Keratinocyte (primary cell): ENCODE results near the gene CDC42SE1. TPM values are rescaled to one million over a fixed set of nuclear protein-coding genes. Genes with fewer than 3 reads are reported as not detected.

Source experiments
- DNase-seq: peaks from one replicate; pipeline ENCODE4 v3.0.0-alpha.2; 2011; ENCODE audit warnings: low read depth, missing footprints, low spot score
- FAIRE-seq: peaks from 2 replicates; lab custom pipeline; 2011; peaks lifted over from hg19 to GRCh38; lab: Jason Lieb, UNC
- H2AFZ ChIP-seq: 2 replicates; pipeline ENCODE4 v1.6.0; 2012; ENCODE audit warnings: low read length, control low read depth, inconsistent platforms; ENCODE audit not compliant: control insufficient read depth
- H3K27ac ChIP-seq: 2 replicates; pipeline ENCODE4 v1.5.1; 2011; ENCODE audit warnings: low read length; ENCODE audit not compliant: control insufficient read depth, insufficient read depth
- H3K27me3 ChIP-seq: 3 replicates; pipeline ENCODE4 v1.6.0; 2011; ENCODE audit warnings: low read length; ENCODE audit not compliant: control insufficient read depth, insufficient read depth; ENCODE audit errors: extremely low read depth
- H3K36me3 ChIP-seq, 2 experiments: 2 replicates in 1 of 2; 3 replicates in 1 of 2; pipeline ENCODE4 v1.5.1; 2011; ENCODE audit warnings: low read length in 2 of 2, mild to moderate bottlenecking in 1 of 2; ENCODE audit not compliant: control insufficient read depth in 2 of 2, insufficient read depth in 2 of 2; ENCODE audit errors: extremely low read depth in 1 of 2
- H3K4me1 ChIP-seq: 3 replicates; pipeline ENCODE4 v1.5.1; 2011; ENCODE audit warnings: low read length; ENCODE audit not compliant: control insufficient read depth, insufficient read depth; ENCODE audit errors: extremely low read depth
- H3K4me2 ChIP-seq: 3 replicates; pipeline ENCODE4 v1.6.0; 2011; ENCODE audit warnings: low read depth, low read length; ENCODE audit not compliant: control insufficient read depth, insufficient read depth; ENCODE audit errors: extremely low read depth
- H3K4me3 ChIP-seq, 3 experiments: fragments of 200-600 bp in 1 of 3; sonication (generic) in 1 of 3; 2 replicates in 2 of 3; 3 replicates in 1 of 3; pipeline ENCODE4 v1.5.1; 2011 to 2016; ENCODE audit warnings: low read length in 3 of 3, mild to moderate bottlenecking in 3 of 3, control low read depth in 2 of 3, inconsistent platforms in 1 of 3, low read depth in 1 of 3, mixed read lengths in 1 of 3, mixed run types in 1 of 3, moderate library complexity in 1 of 3; ENCODE audit not compliant: control insufficient read depth in 2 of 3, insufficient read depth in 2 of 3; ENCODE audit errors: extremely low read depth in 1 of 3
- H3K79me2 ChIP-seq: 2 replicates; pipeline ENCODE4 v1.6.0; 2012; ENCODE audit warnings: low read length; ENCODE audit not compliant: control insufficient read depth, insufficient read depth
- H3K9ac ChIP-seq: 3 replicates; pipeline ENCODE4 v1.6.0; 2011; ENCODE audit warnings: low read length; ENCODE audit not compliant: control insufficient read depth, insufficient read depth; ENCODE audit errors: extremely low read depth
- H3K9me1 ChIP-seq: 3 replicates; pipeline ENCODE4 v1.6.0; 2011; ENCODE audit warnings: low read length; ENCODE audit not compliant: control insufficient read depth, insufficient read depth; ENCODE audit errors: extremely low read depth
- H3K9me3 ChIP-seq: 2 replicates; pipeline ENCODE4 v1.5.1; 2012; ENCODE audit warnings: low read depth, low read length; ENCODE audit not compliant: control insufficient read depth
- H4K20me1 ChIP-seq: 3 replicates; pipeline ENCODE4 v1.6.0; 2011; ENCODE audit warnings: low read length; ENCODE audit not compliant: control insufficient read depth, insufficient read depth; ENCODE audit errors: extremely low read depth
- CTCF ChIP-seq, 3 experiments: IDR thresholded peaks in 1 of 3; conservative IDR thresholded peaks in 1 of 3; optimal IDR thresholded peaks in 1 of 3; 2 replicates in 2 of 3; 3 replicates in 1 of 3; pipeline versions ENCODE3 to v1.5.1; 2011; ENCODE audit warnings: low read length in 3 of 3, mild to moderate bottlenecking in 3 of 3, moderate library complexity in 2 of 3, control low read depth in 1 of 3, inconsistent platforms in 1 of 3; ENCODE audit not compliant: insufficient read depth in 2 of 3; ENCODE audit errors: extremely low read depth in 1 of 3
- EZH2 ChIP-seq: IDR thresholded peaks from one replicate; pipeline ENCODE4 v1.6.1; 2012; ENCODE audit warnings: inconsistent platforms, mild to moderate bottlenecking, low read length, moderate library complexity
- dilution Hi-C: fragments of 300-500 bp; cut with MboI; formaldehyde crosslinking; loops from one replicate; pipeline ENCODE4 v1.7.0; 2020; ENCODE audit warnings: low sequenced_read_pairs; ENCODE audit not compliant: extremely low pct_ligation_motif_present
- polyA plus RNA-seq, 5 experiments: library from polyadenylated mRNA; depleted of rRNA in 3 of 5; stranded (reverse) in 3 of 5; stranded (forward) in 1 of 5; unstranded in 1 of 5; fragments of >200 nt; gene quantifications; 1 replicate in 1 of 5; 2 replicates in 3 of 5; 3 replicates in 1 of 5; pipeline versions ENCODE4 v1.2.1 to v1.2.3, GENCODE V29; 2011 to 2012; ENCODE audit warnings: missing spikeins in 2 of 5, low read depth in 1 of 5, low replicate concordance in 1 of 5

CDC42SE1 gene
- polyA plus RNA-seq, 1 donor (not counting 4 experiments of a cell fraction or from before 2014, with no cell fraction given) = 138 TPM

- Histone ChIP-seq H4K20me1 (no peaks in the 10 kb centered on the region), H3K4me3 (no peak overlapping the region), H3K9ac (no peak overlapping the region), H3K79me2 (no peaks in the 10 kb centered on the region), H3K9me3 (no peaks in the 10 kb centered on the region), H3K27me3 (no peaks in the 10 kb centered on the region), H3K9me1 (no peaks in the 10 kb centered on the region), H3K4me1 (no peaks in the 10 kb centered on the region), H2AFZ (no peak overlapping the region), H3K4me2 (no peak overlapping the region), H3K27ac (no peak overlapping the region), H3K36me3 (peaks cover 4 to 15% of the 10 kb centered on the region in 2 experiments)
- TF ChIP-seq EZH2 (no peak), CTCF (optimal IDR thresholded peaks at IDR 0.05 in 1 of 3, IDR thresholded peaks at IDR 0.05 in 1 of 3, conservative IDR thresholded peaks at IDR 0.05 in 1 of 3; ENCODE audit: extremely low read depth in 1 of 3, insufficient read depth in 2 of 3, low read length in 3 of 3) (peak; percentile 81 to 91 (median 86))
- DNase-seq (no peak), FAIRE-seq (peak; percentile 13)
- dilution Hi-C loops = no loop called here
Measured at GRCh38 chr1:151024540-151025146, 34.8 kb downstream of the CDC42SE1 start.

DNA sequence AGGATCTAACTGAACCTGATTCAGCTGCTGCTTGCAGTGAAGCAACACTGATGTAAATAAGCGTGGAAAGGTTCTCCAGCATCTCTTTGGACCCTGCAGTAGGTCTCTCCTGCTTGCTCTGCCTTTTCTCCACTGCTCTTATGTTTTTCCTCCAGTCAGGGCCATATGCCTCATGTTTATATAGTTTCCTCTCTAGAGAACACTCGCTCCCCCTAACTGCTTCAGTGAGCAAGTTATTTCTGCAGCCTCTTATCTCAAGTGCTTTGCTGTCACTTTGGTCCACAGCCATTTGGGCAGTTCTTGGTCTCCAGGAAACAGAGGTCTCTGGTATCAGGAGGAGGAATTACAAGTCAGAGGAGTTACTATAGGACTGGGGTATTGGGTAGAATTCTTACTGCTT is 45.9 kb downstream of the CDC42SE1 start:
- DNase-seq (no peak), FAIRE-seq (no peak)
- H2AFZ ChIP-seq = no peak overlapping the region
- H3K27ac ChIP-seq = no peak overlapping the region
- peaks cover 11% of the 10 kb centered on the region for H3K4me1 ChIP-seq
- H3K79me2 ChIP-seq = no peaks in the 10 kb centered on the region
- H3K4me3 ChIP-seq = no peak overlapping the region
- no peaks in the 10 kb centered on the region for H3K27me3 ChIP-seq
- no peak overlapping the region for H3K4me2 ChIP-seq
- no peak for TF ChIP-seq EZH2
- no peak for TF ChIP-seq CTCF (optimal IDR thresholded peaks at IDR 0.05 in 1 of 3, IDR thresholded peaks at IDR 0.05 in 1 of 3, conservative IDR thresholded peaks at IDR 0.05 in 1 of 3; ENCODE audit: extremely low read depth in 1 of 3, insufficient read depth in 2 of 3, low read length in 3 of 3)
- no peaks in the 10 kb centered on the region for H4K20me1 ChIP-seq
- dilution Hi-C loops = no loop called here
- H3K9me3 ChIP-seq = no peaks in the 10 kb centered on the region
- H3K36me3 ChIP-seq = peaks cover 0 to 6% of the 10 kb centered on the region in 2 experiments
- H3K9me1 ChIP-seq = peaks cover 2% of the 10 kb centered on the region
- H3K9ac ChIP-seq = no peak overlapping the region
